ENCODE measurements around the gene OSBPL2.

DNA sequence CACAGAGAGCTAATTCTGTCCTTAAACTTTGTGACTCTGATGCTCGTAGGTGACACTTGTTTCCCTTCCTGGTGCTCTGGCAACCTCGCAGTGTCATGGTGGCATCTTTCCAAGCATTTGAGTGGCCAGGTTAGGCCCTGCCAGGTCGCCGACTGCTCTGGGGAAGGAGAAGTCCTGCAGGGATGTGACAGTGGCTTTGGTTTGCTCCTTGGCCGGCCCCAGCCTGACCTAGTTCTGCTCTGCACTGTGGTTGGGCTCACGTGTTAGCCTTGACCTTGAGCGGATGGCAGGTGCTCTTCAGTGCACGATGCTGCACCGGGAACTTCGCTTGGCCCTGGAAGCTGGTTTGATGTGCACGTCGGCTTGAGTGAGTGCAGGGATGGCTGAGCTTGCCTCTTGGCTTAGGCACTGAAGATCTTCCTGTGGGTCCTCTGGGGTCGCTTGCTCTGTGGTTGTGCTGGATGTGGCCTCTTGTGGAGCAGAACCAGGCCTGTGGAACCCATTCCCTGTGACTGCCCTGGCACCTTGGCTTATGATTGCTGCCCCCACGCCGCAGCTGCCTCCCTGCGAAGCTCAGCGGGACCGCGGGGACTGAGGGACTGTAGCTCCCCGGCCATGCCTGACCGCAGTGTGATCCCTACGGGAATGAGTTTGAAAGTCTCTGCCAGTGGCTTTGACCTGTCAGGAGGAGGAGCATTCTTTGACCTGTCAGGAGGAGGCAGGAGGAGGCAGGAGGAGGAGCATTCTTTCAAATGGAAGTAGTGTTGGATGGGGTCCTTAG lies 8.7 kb downstream of the OSBPL2 start:
- TF ChIP-seq, protein P1, sequence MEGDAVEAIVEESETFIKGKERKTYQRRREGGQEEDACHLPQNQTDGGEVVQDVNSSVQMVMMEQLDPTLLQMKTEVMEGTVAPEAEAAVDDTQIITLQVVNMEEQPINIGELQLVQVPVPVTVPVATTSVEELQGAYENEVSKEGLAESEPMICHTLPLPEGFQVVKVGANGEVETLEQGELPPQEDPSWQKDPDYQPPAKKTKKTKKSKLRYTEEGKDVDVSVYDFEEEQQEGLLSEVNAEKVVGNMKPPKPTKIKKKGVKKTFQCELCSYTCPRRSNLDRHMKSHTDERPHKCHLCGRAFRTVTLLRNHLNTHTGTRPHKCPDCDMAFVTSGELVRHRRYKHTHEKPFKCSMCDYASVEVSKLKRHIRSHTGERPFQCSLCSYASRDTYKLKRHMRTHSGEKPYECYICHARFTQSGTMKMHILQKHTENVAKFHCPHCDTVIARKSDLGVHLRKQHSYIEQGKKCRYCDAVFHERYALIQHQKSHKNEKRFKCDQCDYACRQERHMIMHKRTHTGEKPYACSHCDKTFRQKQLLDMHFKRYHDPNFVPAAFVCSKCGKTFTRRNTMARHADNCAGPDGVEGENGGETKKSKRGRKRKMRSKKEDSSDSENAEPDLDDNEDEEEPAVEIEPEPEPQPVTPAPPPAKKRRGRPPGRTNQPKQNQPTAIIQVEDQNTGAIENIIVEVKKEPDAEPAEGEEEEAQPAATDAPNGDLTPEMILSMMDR (IDR thresholded peaks at IDR 0.05; ENCODE audit: extremely low read depth in 1 of 2, insufficient read depth in 1 of 2, low read depth in 1 of 2, low read length in 2 of 2): no peak
- TF ChIP-seq POLR2A (IDR thresholded peaks at IDR 0.05; ENCODE audit: low read depth, low read length) (no peak), JUN (IDR thresholded peaks at IDR 0.05; ENCODE audit: borderline replicate concordance, insufficient read depth, insufficient read length, low read depth) (no peak), POLR2AphosphoS5 (IDR thresholded peaks at IDR 0.05; ENCODE audit: insufficient read depth, low read depth, low read length) (no peak), EZH2 (IDR thresholded peaks at IDR 0.05; ENCODE audit: borderline replicate concordance, low read depth, low read length, severe bottlenecking) (no peak)
- TF ChIP-seq, protein P2, sequence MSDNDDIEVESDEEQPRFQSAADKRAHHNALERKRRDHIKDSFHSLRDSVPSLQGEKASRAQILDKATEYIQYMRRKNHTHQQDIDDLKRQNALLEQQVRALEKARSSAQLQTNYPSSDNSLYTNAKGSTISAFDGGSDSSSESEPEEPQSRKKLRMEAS (IDR thresholded peaks at IDR 0.05; ENCODE audit: insufficient read depth, insufficient read length): no peak

Measured in endothelial cell of umbilical vein (primary cell).